H1 (cell line): Measurements from ENCODE around the gene LRRC56. TPM values are rescaled to one million over a fixed set of nuclear protein-coding genes. Genes with fewer than 3 reads are reported as not detected.

ENCODE experiments used
- CTCF ChIA-PET: fragments of 300-600 bp; sonication (Branson Sonifier 250); formaldehyde crosslinking; loops from one replicate; lab custom pipeline; 2021; ENCODE audit not compliant: partially characterized antibody; lab: Charles Lee
- POLR2A ChIA-PET: fragments of 300-600 bp; sonication (Branson Sonifier 250); formaldehyde crosslinking; loops from one replicate; lab custom pipeline; 2021; ENCODE audit warnings: inconsistent platforms; ENCODE audit not compliant: partially characterized antibody; lab: Charles Lee
- DNase-seq, 2 experiments: peaks; one replicate each; pipeline versions ENCODE4 v3.0.0 to v3.0.0-alpha.2; 2010 to 2022; ENCODE audit warnings: low spot score in 2 of 2, low read depth in 1 of 2, mixed read lengths in 1 of 2
- FAIRE-seq: peaks from 2 replicates; lab custom pipeline; 2011; peaks lifted over from hg19 to GRCh38; lab: Jason Lieb, UNC
- H2AFZ ChIP-seq: 2 replicates; pipeline ENCODE4 v1.8.1; 2012; ENCODE audit warnings: low read length, inconsistent platforms
- H2AK5ac ChIP-seq: 2 replicates; pipeline ENCODE4 v1.6.1; 2013; ENCODE audit warnings: low read depth, low read length
- H2BK120ac ChIP-seq: replicated peaks from 2 replicates; pipeline ENCODE3; 2013; ENCODE audit warnings: low read depth, low read length, inconsistent platforms
- H2BK12ac ChIP-seq: 2 replicates; pipeline ENCODE4 v1.6.1; 2013; ENCODE audit warnings: low read depth, low read length
- H2BK15ac ChIP-seq: 2 replicates; pipeline ENCODE4 v1.6.1; 2013; ENCODE audit warnings: low read length
- H2BK20ac ChIP-seq: 2 replicates; pipeline ENCODE4 v1.6.1; 2013; ENCODE audit warnings: low read length
- H2BK5ac ChIP-seq: 2 replicates; pipeline ENCODE4 v1.6.1; 2013; ENCODE audit warnings: low read depth, low read length
- H3K14ac ChIP-seq: 2 replicates; pipeline ENCODE4 v1.6.1; 2013; ENCODE audit warnings: inconsistent platforms; ENCODE audit not compliant: insufficient read length
- H3K18ac ChIP-seq: 2 replicates; pipeline ENCODE4 v1.6.1; 2013; ENCODE audit warnings: low read length; ENCODE audit errors: extremely low read depth
- H3K23ac ChIP-seq: 2 replicates; pipeline ENCODE4 v1.6.1; 2013; ENCODE audit warnings: inconsistent platforms; ENCODE audit not compliant: insufficient read length
- H3K23me2 ChIP-seq: 2 replicates; pipeline ENCODE4 v1.6.1; 2013; ENCODE audit warnings: low read depth, low read length
- H3K27ac ChIP-seq: 2 replicates; pipeline ENCODE4 v1.6.1; 2011; ENCODE audit warnings: low read depth, low read length, inconsistent platforms
- H3K27me3 ChIP-seq, 4 experiments: replicated peaks in 1 of 4; 1 replicate in 1 of 4; 2 replicates in 3 of 4; pipeline versions ENCODE4 v1.6.1 to v1.8.1; 2011 to 2013; ENCODE audit warnings: low read length in 3 of 4, mild to moderate bottlenecking in 3 of 4, inconsistent platforms in 2 of 4, mixed read lengths in 2 of 4, moderate library complexity in 1 of 4; ENCODE audit not compliant: control insufficient read depth in 3 of 4, insufficient read depth in 3 of 4; ENCODE audit errors: extremely low read depth in 1 of 4
- H3K36me3 ChIP-seq, 4 experiments: 2 replicates each; pipeline versions ENCODE4 v1.6.1 to v1.8.1; 2011 to 2013; ENCODE audit warnings: mild to moderate bottlenecking in 4 of 4, low read length in 3 of 4, moderate library complexity in 2 of 4, control low read depth in 1 of 4, inconsistent platforms in 1 of 4; ENCODE audit not compliant: insufficient read depth in 4 of 4, control insufficient read depth in 2 of 4
- H3K4ac ChIP-seq: replicated peaks from 2 replicates; pipeline ENCODE3; 2013; ENCODE audit warnings: low read length, low read depth, mixed read lengths, inconsistent platforms; ENCODE audit not compliant: insufficient read length
- H3K4me1 ChIP-seq, 4 experiments: replicated peaks in 1 of 4; 1 replicate in 1 of 4; 2 replicates in 3 of 4; pipeline versions ENCODE4 v1.6.1 to v1.8.1; 2011 to 2013; ENCODE audit warnings: low read length in 3 of 4, inconsistent platforms in 2 of 4, mixed read lengths in 1 of 4; ENCODE audit not compliant: insufficient read depth in 4 of 4, control insufficient read depth in 3 of 4
- H3K4me2 ChIP-seq, 2 experiments: 2 replicates each; pipeline versions ENCODE4 v1.6.1 to v1.8.1; 2011 to 2013; ENCODE audit warnings: low read depth in 2 of 2, low read length in 2 of 2, control low read depth in 1 of 2, inconsistent platforms in 1 of 2, mild to moderate bottlenecking in 1 of 2; ENCODE audit not compliant: insufficient read depth in 1 of 2
- H3K4me3 ChIP-seq, 4 experiments: fragments of 200-600, 300-600 bp in 1 of 4; sonication (generic), shearing (Covaris generic), sonication (Bioruptor Twin) in 1 of 4; 2 replicates each; pipeline versions ENCODE4 v1.5.1 to v1.8.1; 2011 to 2016; ENCODE audit warnings: low read length in 4 of 4, low read depth in 3 of 4, control low read depth in 2 of 4, inconsistent platforms in 2 of 4, mild to moderate bottlenecking in 2 of 4, mixed read lengths in 1 of 4, moderate library complexity in 1 of 4; ENCODE audit not compliant: insufficient read depth in 2 of 4; ENCODE audit errors: extremely low read depth in 1 of 4
- H3K56ac ChIP-seq: replicated peaks from 2 replicates; pipeline ENCODE3; 2013; ENCODE audit warnings: low read depth, mild to moderate bottlenecking, mixed read lengths, low read length, inconsistent platforms; ENCODE audit not compliant: insufficient read length
- H3K79me1 ChIP-seq: 2 replicates; pipeline ENCODE4 v1.6.1; 2013; ENCODE audit warnings: low read depth, low read length, control low read depth
- H3K79me2 ChIP-seq, 2 experiments: 2 replicates each; pipeline versions ENCODE4 v1.6.1 to v1.8.1; 2012 to 2013; ENCODE audit warnings: low read length in 2 of 2, mild to moderate bottlenecking in 2 of 2, inconsistent platforms in 1 of 2; ENCODE audit not compliant: insufficient read depth in 2 of 2, control insufficient read depth in 1 of 2
- H3K9ac ChIP-seq, 4 experiments: replicated peaks in 1 of 4; 1 replicate in 1 of 4; 2 replicates in 3 of 4; pipeline versions ENCODE4 v1.6.1 to v1.8.1; 2011 to 2013; ENCODE audit warnings: low read depth in 3 of 4, low read length in 3 of 4, control low read depth in 2 of 4, mild to moderate bottlenecking in 2 of 4, moderate library complexity in 2 of 4, inconsistent platforms in 1 of 4; ENCODE audit errors: extremely low read depth in 1 of 4
- H3K9me3 ChIP-seq, 2 experiments: 2 replicates each; pipeline versions ENCODE4 v1.6.1 to v1.8.1; 2012 to 2013; ENCODE audit warnings: mild to moderate bottlenecking in 2 of 2, moderate library complexity in 2 of 2, control low read depth in 1 of 2, inconsistent platforms in 1 of 2, low read depth in 1 of 2, low read length in 1 of 2, mixed read lengths in 1 of 2; ENCODE audit not compliant: insufficient read depth in 2 of 2
- H4K20me1 ChIP-seq, 2 experiments: replicated peaks in 1 of 2; 2 replicates each; pipeline versions ENCODE3 to v1.8.1; 2011 to 2013; ENCODE audit warnings: inconsistent platforms in 2 of 2, low read length in 2 of 2, mild to moderate bottlenecking in 1 of 2; ENCODE audit not compliant: insufficient read depth in 2 of 2, control insufficient read depth in 1 of 2
- H4K5ac ChIP-seq: 2 replicates; pipeline ENCODE4 v1.6.1; 2013; ENCODE audit warnings: low read length, low read depth, mixed read lengths, inconsistent platforms; ENCODE audit not compliant: insufficient read length
- H4K8ac ChIP-seq: 2 replicates; pipeline ENCODE4 v1.8.0; 2013; ENCODE audit warnings: mild to moderate bottlenecking, moderate library complexity, low read length, inconsistent platforms; ENCODE audit not compliant: insufficient read depth; ENCODE audit errors: extremely low read depth
- H4K91ac ChIP-seq: replicated peaks from 2 replicates; pipeline ENCODE3; 2013; ENCODE audit warnings: low read length, mixed read lengths, inconsistent platforms; ENCODE audit not compliant: insufficient read length
- BACH1 ChIP-seq: IDR thresholded peaks from 2 replicates; pipeline ENCODE4 v1.6.1; 2012; ENCODE audit warnings: low read length, improper control_type of control experiment
- CTBP2 ChIP-seq: IDR thresholded peaks from 2 replicates; pipeline ENCODE4 v1.7.0; 2011; ENCODE audit warnings: borderline replicate concordance, mild to moderate bottlenecking, moderate library complexity, mixed read lengths, low read length; ENCODE audit not compliant: insufficient read depth, insufficient read length
- EZH2 ChIP-seq: fragments of 200-600 bp; sonication (generic); IDR thresholded peaks from 2 replicates; pipeline ENCODE4 v1.7.1; 2012; ENCODE audit warnings: low read depth, mild to moderate bottlenecking, moderate library complexity, low read length, inconsistent platforms; ENCODE audit not compliant: severe bottlenecking
- JUN ChIP-seq: IDR thresholded peaks from 2 replicates; pipeline ENCODE4 v1.6.1; 2011; ENCODE audit warnings: low read depth, mild to moderate bottlenecking, improper control_type of control experiment, low read length
- KDM4A ChIP-seq: IDR thresholded peaks from one replicate; pipeline ENCODE4 v1.7.1; 2012; ENCODE audit warnings: low read depth, mild to moderate bottlenecking, moderate library complexity, low read length, inconsistent platforms; ENCODE audit not compliant: severe bottlenecking
- RBBP5 ChIP-seq: IDR thresholded peaks from 2 replicates; pipeline ENCODE4 v1.7.1; 2012; ENCODE audit warnings: low read depth, mild to moderate bottlenecking, inconsistent platforms, low read length, moderate library complexity, borderline replicate concordance
- SUZ12 ChIP-seq: fragments of 200-600 bp; sonication (generic); IDR thresholded peaks from 2 replicates; pipeline ENCODE4 v1.6.1; 2012; ENCODE audit warnings: mild to moderate bottlenecking, inconsistent platforms, low read length, moderate library complexity, mixed read lengths
- WGBS, 2 experiments: shearing (Covaris generic) in 1 of 2; methylation state at CpG; one replicate each; pipeline versions ENCODE4 v1.1.6 to v1.1.7; 2013 to 2015; ENCODE audit warnings: low lambda C conversion rate in 2 of 2, mixed read lengths in 2 of 2, inconsistent platforms in 1 of 2, low coverage in 1 of 2, missing lambda C conversion rate in 1 of 2; ENCODE audit not compliant: insufficient replicate concordance in 2 of 2, insufficient coverage in 1 of 2, insufficient read length in 1 of 2; ENCODE audit errors: extremely low coverage in 1 of 2, missing lambda C conversion rate in 1 of 2; 5-methylcytosine and 5-hydroxymethylcytosine counted together
- polyA plus RNA-seq, 7 experiments: library from polyadenylated mRNA; depleted of rRNA in 3 of 7; stranded (reverse) in 5 of 7; unstranded in 2 of 7; fragments of >200 nt in 5 of 7; fragments of 200-250 nt in 2 of 7; gene quantifications; 1 replicate in 5 of 7; 2 replicates in 1 of 7; 4 replicates in 1 of 7; pipeline versions ENCODE4 v1.2.1 to v1.2.3, GENCODE V29; 2011 to 2013; ENCODE audit warnings: missing spikeins in 2 of 7, mixed read lengths in 2 of 7
- total RNA-seq: library from RNA; stranded (reverse); fragmentation: NEBNext Ultra II Directional; extraction: Animal tissue kit (Norgen Biotek cat#: 25700); gene quantifications from 2 replicates; pipeline ENCODE4 v1.2.1, GENCODE V29; 2021
- TF ChIP-seq, protein P1 (sequence below): IDR thresholded peaks from 2 replicates; pipeline ENCODE4 v1.6.1; 2012; ENCODE audit warnings: inconsistent platforms

Gene LRRC56
- total and polyA plus RNA-seq, 2 of the 8 experiments (the other 6 are each of a cell fraction or from before 2014, with no cell fraction given) = 0.94 to 1.9 TPM

DNA sequence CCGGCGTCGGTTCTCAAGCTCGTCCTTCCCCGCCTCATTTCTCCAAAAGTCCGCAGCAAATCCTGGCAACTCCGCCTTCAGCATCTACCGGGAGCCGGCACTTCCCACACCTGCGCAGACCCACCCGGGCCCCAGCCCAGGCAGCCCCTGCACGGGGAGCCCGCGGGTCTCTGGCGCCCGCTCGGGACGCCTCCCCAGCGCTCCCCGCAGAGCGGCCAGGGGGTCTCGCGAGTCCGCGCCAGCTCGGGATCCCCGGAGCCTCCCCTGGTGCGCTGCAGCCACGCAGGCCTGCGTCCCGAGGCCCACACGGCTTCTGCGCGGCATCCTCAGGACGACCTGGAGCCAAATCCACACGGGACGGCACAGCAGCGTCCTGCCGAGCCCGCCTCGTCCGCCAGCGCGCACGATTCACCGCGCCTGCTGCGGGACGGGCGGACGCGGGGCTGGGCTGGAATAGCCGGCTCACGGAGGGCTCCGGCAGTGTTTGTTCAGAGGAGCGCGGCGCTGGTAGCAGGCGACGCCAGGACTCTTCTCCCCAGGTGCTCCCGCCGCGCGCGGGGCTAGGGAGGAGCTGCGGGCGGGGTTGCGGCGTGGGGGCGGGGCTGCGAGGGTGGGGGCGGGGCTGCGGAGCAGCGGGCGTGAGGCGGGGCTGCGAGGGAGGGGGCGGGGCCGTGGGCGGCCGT lies 38.1 kb downstream of the LRRC56 start:
- Histone ChIP-seq H3K56ac (no peak overlapping the region), H2AFZ (no peak overlapping the region), H3K23ac (no peak overlapping the region), H3K4me3 (peak overlapping the region; percentile 44 to 72 (median 57)), H2BK20ac (no peak overlapping the region), H4K8ac (no peak overlapping the region), H3K23me2 (peaks cover 15% of the 10 kb centered on the region), H2BK5ac (no peak overlapping the region; the same call in 1 of the 2 replicates), H3K4ac (peak overlapping the region; percentile 74), H4K91ac (no peak overlapping the region), H3K18ac (peak overlapping the region; percentile 78), H3K4me2 (peak overlapping the region; percentile 83 to 99), H3K9me3 (no peaks in the 10 kb centered on the region), H2BK12ac (peak overlapping the region; percentile 33; the same call in 1 of the 2 replicates), H4K20me1 (peaks cover 29 to 35% of the 10 kb centered on the region in 2 experiments), H3K27ac (no peak overlapping the region), H3K79me1 (peaks cover 15% of the 10 kb centered on the region), H2BK15ac (peak overlapping the region; percentile 31; the same call in 1 of the 2 replicates), H2AK5ac (no peak overlapping the region), H4K5ac (no peak overlapping the region), H3K27me3 (peaks cover 8 to 17% (median 13%) of the 10 kb centered on the region in 4 experiments), H3K14ac (no peak overlapping the region), H3K79me2 (peaks cover 37 to 38% of the 10 kb centered on the region in 2 experiments), H2BK120ac (peak overlapping the region; percentile 72), H3K4me1 (peaks cover 6 to 26% (median 16%) of the 10 kb centered on the region in 4 experiments), H3K9ac (no peak overlapping the region; a peak in 1 of 7 replicates), H3K36me3 (no peaks in the 10 kb centered on the region)
- DNase-seq (peak in 1 of 2 experiments; percentile 63), FAIRE-seq (no peak)
- 0 out of 2 replicates have a peak, but pooled peaks have one; percentile 38 for TF ChIP-seq SUZ12
- TF ChIP-seq BACH1 = peak; percentile 54
- TF ChIP-seq RBBP5 = no peak
- peak; percentile 84 for TF ChIP-seq KDM4A
- TF ChIP-seq, protein P1, sequence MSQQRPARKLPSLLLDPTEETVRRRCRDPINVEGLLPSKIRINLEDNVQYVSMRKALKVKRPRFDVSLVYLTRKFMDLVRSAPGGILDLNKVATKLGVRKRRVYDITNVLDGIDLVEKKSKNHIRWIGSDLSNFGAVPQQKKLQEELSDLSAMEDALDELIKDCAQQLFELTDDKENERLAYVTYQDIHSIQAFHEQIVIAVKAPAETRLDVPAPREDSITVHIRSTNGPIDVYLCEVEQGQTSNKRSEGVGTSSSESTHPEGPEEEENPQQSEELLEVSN = 0 out of 2 replicates have a peak, but pooled peaks have one; percentile 46
- peak; percentile 58 for TF ChIP-seq EZH2
- TF ChIP-seq JUN = no peak
- peak; percentile 60 for TF ChIP-seq CTBP2
- 4% methylated on average over 47 of the region's 81 CpGs; no CpG with 5 or more reads in 1 of the 2 experiments for WGBS, 2 experiments
- CTCF ChIA-PET = interaction anchor here (0.6 to 2.1 kb wide), 7 partner anchors 9 to 992 kb away, joined by 3 to 7 read pairs (median 5); no protein-coding TSS in a partner anchor
- POLR2A ChIA-PET = interaction anchor here (0.7 to 2.1 kb wide), 17 partner anchors 8 to 175 kb away, joined by 3 to 15 read pairs (median 4); partner anchors contain the start of genes DRD4, IRF7, LMNTD2 and LRRC56
